HG03520 (cell line): Measurements from ENCODE around the gene AKAP9.
"Not testable (repeated sequence)": the region's sequence is repeated elsewhere in the genome, so short reads cannot be mapped to it uniquely, and the experiment has no call there.

Source experiments
- ATAC-seq: cut with Tn5 transposase; IDR thresholded peaks from one replicate; pipeline ENCODE4 v1.9.1; 2021; ENCODE audit warnings: mild to moderate bottlenecking, moderate library complexity; ENCODE audit not compliant: unreplicated experiment

The AKAP9 gene

GRCh38 chr7:91999631-92000565 is 59.2 kb downstream of the AKAP9 start:
- ATAC-seq: no peak

DNA sequence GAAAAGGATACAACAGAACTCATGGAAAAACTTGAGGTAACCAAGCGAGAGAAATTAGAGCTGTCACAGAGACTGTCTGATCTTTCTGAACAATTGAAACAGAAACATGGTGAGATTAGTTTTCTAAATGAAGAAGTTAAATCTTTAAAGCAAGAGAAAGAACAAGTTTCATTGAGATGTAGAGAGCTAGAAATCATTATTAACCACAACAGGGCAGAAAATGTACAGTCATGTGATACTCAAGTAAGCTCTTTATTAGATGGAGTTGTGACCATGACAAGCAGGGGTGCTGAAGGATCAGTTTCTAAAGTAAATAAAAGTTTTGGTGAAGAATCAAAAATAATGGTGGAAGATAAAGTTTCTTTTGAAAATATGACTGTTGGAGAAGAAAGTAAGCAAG is 62.1 kb downstream of the AKAP9 start:
- peak; percentile 56 for ATAC-seq

DNA sequence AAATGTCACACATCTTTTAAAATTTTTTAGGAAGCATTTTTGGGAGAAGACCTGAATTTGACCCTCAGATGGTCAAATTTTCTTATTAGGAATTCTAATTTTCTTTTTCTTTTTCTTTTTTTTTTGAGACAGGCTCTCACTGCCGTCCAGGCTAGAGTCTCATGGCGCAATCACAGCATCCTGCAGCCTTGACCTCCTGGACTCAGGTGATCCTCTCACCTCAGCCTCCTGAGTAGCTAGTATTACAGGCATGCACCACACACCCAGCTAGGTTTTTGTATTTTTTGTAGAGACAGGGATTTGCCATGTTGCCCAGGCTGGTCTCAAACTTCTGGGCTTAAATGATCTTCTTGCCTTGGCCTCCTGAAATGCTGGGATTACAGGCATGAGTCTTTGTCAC is 65.4 kb downstream of the AKAP9 start:
- ATAC-seq: no peak

- no peak for ATAC-seq
These were observed 69.6 kb downstream of the AKAP9 start for GRCh38 chr7:92010215-92010614.

DNA sequence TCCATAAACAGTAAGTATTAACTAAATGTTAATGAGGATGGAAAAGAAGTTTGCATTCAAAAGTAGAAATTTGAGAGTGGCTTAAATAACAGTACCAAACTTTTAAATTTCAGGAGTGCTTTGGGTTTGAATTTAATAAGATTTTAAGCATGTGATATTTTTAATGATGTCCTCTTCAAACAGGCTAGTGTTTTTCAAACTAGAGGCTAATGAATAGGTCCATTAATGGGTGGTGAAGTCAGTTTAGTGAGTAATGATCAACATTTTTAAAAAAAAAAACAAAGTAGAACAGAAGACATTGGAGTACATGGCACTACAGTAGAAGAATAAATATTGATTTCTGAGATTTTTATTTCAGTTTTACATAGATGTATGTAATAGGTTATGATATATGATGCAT is 72.9 kb downstream of the AKAP9 start:
- no peak for ATAC-seq

DNA sequence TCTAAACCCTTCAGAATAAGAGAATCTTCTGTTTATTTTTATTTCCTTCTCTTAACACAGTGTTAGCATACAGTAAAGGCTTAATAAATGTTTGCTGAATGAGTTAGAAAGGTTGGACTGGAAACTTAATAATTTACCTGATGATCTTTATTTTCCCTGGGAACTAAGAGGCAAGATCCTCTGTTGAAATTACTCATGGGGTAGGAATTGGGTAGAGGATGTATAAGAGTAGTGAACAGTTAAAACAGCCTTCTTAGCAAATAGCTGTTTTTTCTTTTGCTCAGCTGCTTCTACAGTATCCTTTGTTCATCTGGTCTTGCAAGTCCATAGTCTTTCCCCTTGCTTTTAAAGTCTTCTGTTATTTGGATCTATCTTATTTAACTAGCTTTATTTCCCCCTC is 80.0 kb downstream of the AKAP9 start:
- ATAC-seq: no peak

- no peak for ATAC-seq
These were observed 84.6 kb downstream of the AKAP9 start for GRCh38 chr7:92025260-92025659.

GRCh38 chr7:92026635-92027034 is 86.0 kb downstream of the AKAP9 start:
- ATAC-seq: not testable (repeated sequence)

DNA sequence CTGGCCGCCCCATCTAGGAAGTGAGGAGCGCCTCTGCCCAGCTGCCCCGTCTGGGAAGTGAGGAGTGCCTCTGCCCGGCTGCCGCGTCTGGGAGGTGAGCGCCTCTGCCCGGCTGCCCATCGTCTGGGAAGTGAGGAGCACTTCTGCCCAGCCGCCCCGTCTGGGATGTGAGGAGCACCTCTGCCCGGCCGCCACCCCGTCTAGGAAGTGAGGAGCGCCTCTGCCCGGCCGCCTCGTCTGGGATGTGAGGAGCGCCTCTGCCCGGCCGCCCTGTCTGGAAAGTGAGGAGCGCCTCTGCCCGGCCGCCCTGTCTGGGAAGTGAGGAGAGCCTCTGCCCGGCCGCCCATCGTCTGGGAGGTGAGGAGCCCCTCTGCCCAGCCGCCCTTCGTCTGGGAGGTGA is 86.5 kb downstream of the AKAP9 start:
- not testable (repeated sequence) for ATAC-seq

DNA sequence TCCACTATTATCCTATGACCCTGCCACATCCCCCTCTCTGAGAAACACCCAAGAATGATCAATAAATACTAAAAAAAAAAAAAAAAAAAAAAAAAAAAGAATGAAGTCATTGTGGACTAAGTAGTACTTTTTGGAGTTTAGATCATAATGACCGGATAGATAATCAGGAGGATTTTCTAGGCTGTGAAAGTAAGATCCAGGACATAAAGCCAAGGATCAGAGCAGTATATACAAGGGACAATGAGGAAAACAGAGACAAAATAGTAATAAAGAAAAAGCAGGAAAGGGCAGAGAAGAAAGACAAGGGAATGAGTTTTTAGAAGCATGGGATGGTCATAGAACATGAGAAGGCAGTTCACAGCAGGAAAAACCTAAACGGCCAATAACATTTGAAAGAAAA is 87.6 kb downstream of the AKAP9 start:
- ATAC-seq: no peak

DNA sequence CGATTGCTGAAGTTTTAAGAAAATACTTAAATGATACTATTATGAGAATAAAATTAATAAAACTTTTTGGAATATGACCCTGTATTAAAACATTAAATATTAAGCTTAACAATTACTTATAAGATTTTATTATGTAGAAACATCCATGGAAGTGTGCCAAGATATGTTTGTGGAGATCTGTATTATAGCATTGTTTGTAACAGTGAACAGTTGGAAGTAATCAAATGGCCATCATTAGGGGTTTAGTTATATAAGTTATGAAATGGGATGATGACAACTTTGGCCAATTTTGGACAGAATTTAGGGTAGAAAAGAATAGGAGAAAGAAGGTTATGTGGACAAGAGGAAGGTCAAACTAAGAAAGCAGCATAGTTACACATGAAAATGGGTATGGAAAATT is 88.0 kb downstream of the AKAP9 start:
- no peak for ATAC-seq

GRCh38 chr7:92034116-92034515 is 93.5 kb downstream of the AKAP9 start:
- ATAC-seq: no peak

GRCh38 chr7:92035576-92035975 is 94.9 kb downstream of the AKAP9 start:
- no peak for ATAC-seq

DNA sequence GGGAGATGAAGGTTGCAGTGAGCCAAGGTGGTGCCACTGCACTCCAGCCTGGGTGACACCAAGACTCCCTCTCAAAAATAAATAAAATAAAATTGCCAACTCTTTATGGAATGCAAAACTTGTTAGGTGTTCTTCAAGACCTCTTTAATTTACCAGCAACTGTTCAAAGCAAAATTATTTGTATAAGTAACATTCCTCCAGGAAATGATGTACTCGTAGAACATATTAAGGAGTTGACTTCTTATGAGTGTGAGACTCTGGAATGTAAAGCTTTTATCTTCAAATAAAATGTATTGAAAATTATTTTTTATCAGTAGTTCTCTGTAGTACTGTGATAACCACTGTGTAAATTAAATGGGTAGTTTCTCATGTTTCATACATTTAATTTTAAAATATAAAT is 99.2 kb downstream of the AKAP9 start:
- ATAC-seq: no peak

DNA sequence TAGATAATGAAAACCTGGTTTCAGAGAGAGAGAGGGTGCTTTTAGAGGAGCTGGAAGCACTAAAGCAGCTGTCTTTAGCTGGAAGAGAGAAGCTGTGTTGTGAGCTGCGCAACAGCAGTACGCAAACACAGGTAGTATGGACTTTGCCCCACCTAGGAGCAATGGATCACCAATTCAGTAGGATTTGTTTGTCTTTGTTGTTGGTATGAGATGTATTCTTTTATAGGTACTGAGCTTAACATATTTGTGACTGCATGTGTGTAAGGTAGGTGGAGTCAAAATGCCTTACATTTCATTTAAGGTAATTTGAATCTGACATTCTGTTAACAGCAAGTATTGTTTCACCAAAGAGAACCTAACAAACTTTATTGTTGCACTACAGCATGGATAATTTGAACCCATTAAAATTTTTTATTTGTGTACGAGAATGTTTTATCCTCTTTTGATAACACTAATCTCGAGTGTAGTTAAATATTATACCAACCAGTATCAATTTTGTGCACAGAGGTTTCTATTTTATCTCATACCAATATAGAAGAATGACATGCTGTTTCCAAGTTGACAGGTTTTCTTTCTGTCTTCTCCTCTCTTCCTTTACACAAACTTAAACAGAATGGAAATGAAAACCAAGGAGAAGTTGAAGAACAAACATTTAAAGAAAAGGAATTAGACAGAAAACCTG is 101.5 kb downstream of the AKAP9 start:
- no peak for ATAC-seq

DNA sequence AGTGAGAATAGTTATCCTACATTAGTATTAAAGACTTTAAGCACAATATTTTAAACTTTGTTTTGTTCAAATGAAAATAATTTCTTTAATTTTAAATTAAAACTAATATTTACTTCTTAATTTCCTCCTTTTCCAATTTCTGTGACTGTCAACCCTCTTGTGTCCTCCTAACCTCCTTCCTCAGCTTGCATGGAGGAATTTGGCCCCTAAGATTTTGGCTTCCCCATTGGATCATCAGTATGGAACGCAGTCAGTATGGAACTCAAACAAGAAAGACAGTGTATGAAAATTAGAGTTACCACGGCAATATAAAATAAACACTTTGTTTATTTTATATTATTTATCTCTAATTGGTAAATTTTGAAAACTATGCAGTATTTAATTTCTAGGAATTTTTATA is 102.4 kb downstream of the AKAP9 start:
- no peak for ATAC-seq

DNA sequence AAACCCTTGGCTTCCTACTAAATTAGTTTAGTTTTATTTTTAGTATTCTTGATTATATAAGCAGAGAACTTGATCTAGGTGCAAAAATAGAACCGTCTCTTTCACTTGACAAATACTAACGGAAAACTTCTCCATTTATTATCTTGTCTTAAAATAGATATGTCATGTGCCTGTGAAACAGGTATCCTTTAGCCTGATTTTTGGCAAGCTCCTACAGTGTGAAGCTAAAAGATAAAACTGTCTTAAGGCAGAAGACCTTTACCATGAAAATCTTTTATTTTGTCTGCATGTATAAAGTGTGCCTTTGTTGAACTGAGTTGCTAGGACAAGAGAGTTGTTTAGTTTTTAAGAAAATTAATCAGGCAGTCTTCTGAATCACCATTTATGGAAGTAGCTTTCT is 103.0 kb downstream of the AKAP9 start:
- ATAC-seq: no peak

GRCh38 chr7:92044148-92044547 is 103.5 kb downstream of the AKAP9 start:
- ATAC-seq: no peak

DNA sequence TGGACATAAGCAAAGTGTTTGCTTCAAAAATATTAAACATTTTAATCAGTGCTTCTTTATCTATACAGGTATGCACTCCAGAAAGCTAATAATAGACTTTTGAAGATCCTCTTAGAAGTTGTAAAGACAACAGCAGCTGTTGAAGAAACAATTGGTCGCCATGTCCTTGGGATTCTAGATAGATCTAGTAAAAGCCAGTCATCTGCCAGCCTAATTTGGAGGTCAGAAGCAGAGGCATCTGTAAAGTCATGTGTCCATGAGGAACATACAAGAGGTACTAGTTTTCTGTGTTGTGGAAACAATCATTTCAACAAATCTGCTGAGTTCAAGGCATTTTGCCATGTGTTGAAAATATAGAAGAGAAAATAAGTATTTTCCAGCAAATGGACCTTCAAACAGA is 104.3 kb downstream of the AKAP9 start:
- ATAC-seq: no peak

- ATAC-seq: no peak
These were observed 111.0 kb downstream of the AKAP9 start for GRCh38 chr7:92051655-92052054.

- ATAC-seq: no peak
These were observed 111.5 kb downstream of the AKAP9 start for GRCh38 chr7:92052159-92052558.

GRCh38 chr7:92052684-92053083 is 112.0 kb downstream of the AKAP9 start:
- ATAC-seq: no peak
